Stimulated activated CD4-positive, alpha-beta T cell treated with anti-CD3 and anti-CD28 coated beads, TNF-alpha, amount 100 ng/mL, for 24 hours (primary cell): ENCODE results near the gene FDPS.
"Not testable (repeated sequence)": the region's sequence is repeated elsewhere in the genome, so short reads cannot be mapped to it uniquely, and the experiment has no call there.

Source experiments
- DNase-seq, 3 experiments: peaks; one replicate each; pipeline ENCODE4 v3.0.0-alpha.2; 2020; ENCODE audit warnings: low read depth in 3 of 3

The FDPS gene

GRCh38 chr1:155285631-155286044 is 23.0 kb upstream of the FDPS start:
- DNase-seq = no peak

- no peak for DNase-seq
These were observed 22.1 kb upstream of the FDPS start for GRCh38 chr1:155286544-155286943.

- DNase-seq = no peak
These were observed 20.6 kb upstream of the FDPS start for GRCh38 chr1:155287987-155288543.

GRCh38 chr1:155291006-155291405 is 17.7 kb upstream of the FDPS start:
- not testable (repeated sequence) for DNase-seq

- DNase-seq = no peak
These were observed 15.4 kb upstream of the FDPS start for GRCh38 chr1:155293086-155293749.

- DNase-seq = no peak
These were observed 14.0 kb upstream of the FDPS start for GRCh38 chr1:155294520-155295182.

GRCh38 chr1:155295183-155295941 is 13.3 kb upstream of the FDPS start:
- no peak for DNase-seq

GRCh38 chr1:155295942-155296267 is 12.8 kb upstream of the FDPS start:
- DNase-seq = no peak

- no peak for DNase-seq
These were observed 12.0 kb upstream of the FDPS start for GRCh38 chr1:155296661-155297060.

- no peak for DNase-seq
These were observed 11.3 kb upstream of the FDPS start for GRCh38 chr1:155297384-155297783.

GRCh38 chr1:155300024-155300423 is 8.6 kb upstream of the FDPS start:
- DNase-seq = no peak

GRCh38 chr1:155300553-155301329 is 7.9 kb upstream of the FDPS start:
- no peak for DNase-seq

GRCh38 chr1:155301342-155301841 is 7.3 kb upstream of the FDPS start, which contains the start of gene PKLR:
Gene PKLR, minus strand, starts transcription at chr1:155301438. Its CDS starts 43 bp downstream, at chr1:155301395.
- no peak for DNase-seq

- DNase-seq = no peak
These were observed 4.1 kb upstream of the FDPS start for GRCh38 chr1:155304558-155305063.

GRCh38 chr1:155305881-155306391 is 2.7 kb upstream of the FDPS start:
- no peak for DNase-seq

- DNase-seq = no peak
These were observed 1.4 kb upstream of the FDPS start for GRCh38 chr1:155307247-155307740.

- no peak for DNase-seq
These were observed 856 bp downstream of the FDPS start for GRCh38 chr1:155309423-155310021.

- DNase-seq = no peak
These were observed 4.6 kb downstream of the FDPS start for GRCh38 chr1:155313261-155313660.

GRCh38 chr1:155316922-155317321 is 8.3 kb downstream of the FDPS start:
- DNase-seq = no peak

GRCh38 chr1:155318082-155318481 is 9.4 kb downstream of the FDPS start:
- no peak for DNase-seq

GRCh38 chr1:155319536-155319935 is 10.9 kb downstream of the FDPS start:
- no peak for DNase-seq
